Peyer's patch (tissue), 4 donors: ENCODE measurements around the gene TTC29. TPM values are rescaled to one million over a fixed set of nuclear protein-coding genes. Genes with fewer than 3 reads are reported as not detected.
"Not testable (repeated sequence)": the region's sequence is repeated elsewhere in the genome, so short reads cannot be mapped to it uniquely, and the experiment has no call there.

Experiments used
- DNase-seq, 3 donors: peaks; one replicate each; pipeline ENCODE4 v3.0.0-alpha.2; 2017 to 2019
- H3K27ac ChIP-seq, 4 donors: fragments of 200-600 bp; sonication (generic); one replicate each; pipeline ENCODE4 v1.5.1; 2016 to 2019
- H3K27me3 ChIP-seq, 2 donors: fragments of 200-600 bp; sonication (generic); one replicate each; pipeline ENCODE4 v1.5.1; 2019
- H3K36me3 ChIP-seq, 3 donors: fragments of 200-600 bp; sonication (generic); one replicate each; pipeline ENCODE4 v1.5.1; 2016 to 2019
- H3K4me1 ChIP-seq, 4 donors: fragments of 200-600 bp; sonication (generic); one replicate each; pipeline ENCODE4 v1.5.1; 2016 to 2019
- H3K4me3 ChIP-seq, 4 donors: fragments of 200-600 bp; sonication (generic); 1 replicate in 3 of 4; 2 replicates in 1 of 4; pipeline ENCODE4 v1.5.1; 2016 to 2019; ENCODE audit warnings: mild to moderate bottlenecking in 1 of 4
- H3K9me3 ChIP-seq, 4 donors: fragments of 200-600 bp; sonication (generic); one replicate each; pipeline ENCODE4 v1.5.1; 2016 to 2019; ENCODE audit warnings: mild to moderate bottlenecking in 1 of 4
- CTCF ChIP-seq, 6 experiments: fragments of 450-650 bp in 4 of 6; fragments of 200-600 bp in 2 of 6; sonication (generic) in 1 of 6; IDR thresholded peaks; one replicate each; pipeline ENCODE4 v1.5.1; 2017 to 2019; ENCODE audit warnings: antibody characterized with exemption in 6 of 6, mild to moderate bottlenecking in 3 of 6, moderate library complexity in 1 of 6
- POLR2A ChIP-seq, 2 donors: fragments of 450-650 bp; IDR thresholded peaks; one replicate each; pipeline ENCODE4 v1.5.1; 2017; ENCODE audit warnings: antibody characterized with exemption in 2 of 2, mild to moderate bottlenecking in 2 of 2, moderate library complexity in 2 of 2
- total RNA-seq, 4 donors: library from RNA; depleted of rRNA; stranded (reverse); fragments of >200 nt; gene quantifications; one replicate each; pipeline ENCODE4 v1.1.0, GENCODE V29; 2016

The TTC29 gene
- total RNA-seq, 4 donors from 2014 or later, result not detected

- H3K27me3 ChIP-seq, result no peaks in the 10 kb centered on the region
- TF ChIP-seq POLR2A (IDR thresholded peaks at IDR 0.05), result no peak
- no peak for TF ChIP-seq CTCF (IDR thresholded peaks at IDR 0.05)
- H3K4me3 ChIP-seq, result no peak overlapping the region
- no peaks in the 10 kb centered on the region for H3K4me1 ChIP-seq
- H3K9me3 ChIP-seq, result no peaks in the 10 kb centered on the region
- DNase-seq, result no peak
- no peak overlapping the region for H3K27ac ChIP-seq
- no peaks in the 10 kb centered on the region for H3K36me3 ChIP-seq
Measured at GRCh38 chr4:146699910-146700309, 245.8 kb downstream of the TTC29 start.

- Histone ChIP-seq H3K9me3 (no peaks in the 10 kb centered on the region), H3K27me3 (no peaks in the 10 kb centered on the region), H3K4me3 (no peak overlapping the region), H3K27ac (no peak overlapping the region), H3K4me1 (no peaks in the 10 kb centered on the region), H3K36me3 (no peaks in the 10 kb centered on the region)
- no peak for TF ChIP-seq CTCF (IDR thresholded peaks at IDR 0.05)
- no peak for TF ChIP-seq POLR2A (IDR thresholded peaks at IDR 0.05)
- no peak for DNase-seq
Measured at GRCh38 chr4:146674829-146675570, 270.7 kb downstream of the TTC29 start.

GRCh38 chr4:146663968-146664311, 281.7 kb downstream of the TTC29 start:
- H3K4me1 ChIP-seq, H3K4me3 ChIP-seq, DNase-seq, H3K36me3 ChIP-seq, H3K9me3 ChIP-seq, H3K27me3 ChIP-seq, H3K27ac ChIP-seq: not testable (repeated sequence)

- H3K36me3 ChIP-seq, result no peaks in the 10 kb centered on the region
- no peaks in the 10 kb centered on the region for H3K4me1 ChIP-seq
- TF ChIP-seq CTCF (IDR thresholded peaks at IDR 0.05) (no peak), POLR2A (IDR thresholded peaks at IDR 0.05) (no peak)
- H3K27ac ChIP-seq, result no peak overlapping the region
- no peak overlapping the region for H3K4me3 ChIP-seq
- H3K9me3 ChIP-seq, result no peaks in the 10 kb centered on the region
- no peak for DNase-seq
- H3K27me3 ChIP-seq, result no peaks in the 10 kb centered on the region
Measured at GRCh38 chr4:146661367-146661766, 284.3 kb downstream of the TTC29 start.
